EL (cell line): ENCODE data around the gene RHOBTB1.

Experiments
- DNase-seq: peaks from one replicate; pipeline ENCODE4 v3.0.0-alpha.2; 2016

Gene RHOBTB1

DNA sequence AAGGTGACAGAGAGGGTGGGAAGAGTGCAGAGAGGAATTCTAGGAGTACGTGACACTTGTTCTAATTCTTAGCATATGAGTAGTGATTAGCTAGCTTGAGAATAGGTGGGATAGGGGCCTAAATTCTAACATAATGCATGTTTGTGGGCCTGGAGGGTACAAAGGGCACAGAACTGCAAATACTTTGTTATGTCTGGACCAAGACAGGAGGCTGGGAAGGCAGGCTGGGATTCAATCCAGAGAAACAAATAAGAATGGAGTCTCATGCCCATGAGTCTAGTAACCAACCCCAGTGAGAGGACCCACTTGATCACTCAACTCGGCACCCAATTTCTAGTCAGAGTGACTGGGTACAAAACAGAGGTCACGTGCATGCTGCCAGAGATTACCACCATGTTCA is 40.9 kb downstream of the RHOBTB1 start:
- no peak for DNase-seq

DNA sequence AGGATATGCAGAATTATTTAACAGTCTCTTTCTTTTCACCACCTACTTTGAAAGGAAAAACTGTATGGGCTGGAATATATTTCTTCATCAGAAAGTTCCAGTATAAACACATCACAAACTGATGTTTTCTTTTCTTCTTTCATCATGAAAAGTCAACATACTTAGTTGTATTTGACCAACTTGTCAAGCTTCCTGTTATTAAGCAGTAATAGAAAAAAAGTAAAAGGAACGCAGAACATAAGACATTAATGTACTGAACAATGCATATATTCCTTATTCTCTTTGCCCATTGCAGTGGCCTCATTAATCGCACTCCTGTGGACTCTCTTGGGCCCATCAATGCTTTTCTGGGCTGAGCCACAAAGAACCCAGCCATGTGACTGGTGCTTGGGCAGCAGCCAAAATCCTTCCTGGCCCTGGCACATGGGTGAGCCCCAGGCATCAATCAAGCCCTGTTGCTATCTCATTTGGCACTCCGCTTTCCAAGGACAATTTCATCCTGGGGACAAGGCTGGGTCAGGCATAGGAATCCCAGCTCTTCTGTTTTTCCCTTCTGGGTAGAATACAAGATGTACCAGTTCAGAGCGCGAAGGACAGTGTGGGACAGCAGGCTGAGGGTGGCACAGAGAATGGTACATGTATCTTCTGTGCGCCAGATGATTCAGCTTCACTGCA is 42.3 kb downstream of the RHOBTB1 start:
- no peak for DNase-seq

DNA sequence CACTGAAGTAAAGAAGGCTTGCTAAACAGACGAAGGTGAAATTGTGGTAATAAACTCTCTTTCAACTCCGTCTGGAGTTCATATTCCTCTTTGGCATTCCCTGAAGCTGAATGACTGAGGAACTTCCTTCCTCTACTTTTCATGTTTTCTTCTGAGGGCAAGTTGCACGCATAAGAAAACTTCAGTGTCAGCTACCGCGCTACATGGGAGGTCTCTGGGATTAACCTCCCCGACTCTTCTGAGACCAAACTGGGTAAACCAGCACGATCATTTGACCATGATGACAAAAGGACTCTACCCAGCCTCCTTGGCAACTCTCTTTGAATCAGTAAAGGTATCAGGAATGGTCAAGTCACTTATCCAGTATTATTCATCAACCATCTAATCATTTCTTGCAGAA is 44.7 kb downstream of the RHOBTB1 start:
- no peak for DNase-seq

DNA sequence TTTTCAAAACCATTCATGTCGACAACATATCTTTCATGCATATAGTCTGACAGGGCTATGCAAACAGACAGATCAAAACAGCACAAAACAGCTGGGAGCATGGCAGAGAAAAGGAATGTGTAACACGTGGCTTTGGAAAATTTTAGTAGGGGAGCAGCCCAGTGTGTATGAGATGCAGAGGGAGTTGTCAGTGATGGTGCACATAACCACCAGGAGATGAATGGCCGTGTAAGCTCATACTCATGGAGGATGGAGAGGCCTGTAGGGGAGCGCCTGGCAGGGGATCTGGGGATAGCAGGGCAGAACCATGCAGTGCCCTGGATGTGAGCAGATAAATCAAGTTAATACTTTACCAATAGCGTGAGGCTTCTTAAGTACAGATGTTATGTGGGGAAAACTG is 45.7 kb downstream of the RHOBTB1 start:
- no peak for DNase-seq

DNA sequence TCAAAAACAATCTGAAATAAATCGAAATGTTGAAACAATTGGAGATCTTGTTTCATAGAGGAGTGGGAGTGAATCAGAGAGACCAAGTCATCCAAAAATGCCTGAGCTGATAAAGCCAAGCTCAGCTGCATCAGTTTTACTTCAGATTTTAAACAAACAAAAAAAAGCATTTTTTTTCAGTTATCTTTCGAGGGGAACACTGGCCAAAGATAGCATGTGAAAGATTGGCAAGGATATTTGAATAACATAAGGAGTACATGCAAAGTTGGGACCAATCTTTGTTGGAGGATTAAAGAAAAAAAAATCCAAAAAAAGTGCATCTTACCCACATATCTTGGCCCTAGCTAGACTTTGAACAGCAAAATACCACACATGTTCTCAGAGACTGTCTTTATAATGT is 47.2 kb downstream of the RHOBTB1 start:
- no peak for DNase-seq

DNA sequence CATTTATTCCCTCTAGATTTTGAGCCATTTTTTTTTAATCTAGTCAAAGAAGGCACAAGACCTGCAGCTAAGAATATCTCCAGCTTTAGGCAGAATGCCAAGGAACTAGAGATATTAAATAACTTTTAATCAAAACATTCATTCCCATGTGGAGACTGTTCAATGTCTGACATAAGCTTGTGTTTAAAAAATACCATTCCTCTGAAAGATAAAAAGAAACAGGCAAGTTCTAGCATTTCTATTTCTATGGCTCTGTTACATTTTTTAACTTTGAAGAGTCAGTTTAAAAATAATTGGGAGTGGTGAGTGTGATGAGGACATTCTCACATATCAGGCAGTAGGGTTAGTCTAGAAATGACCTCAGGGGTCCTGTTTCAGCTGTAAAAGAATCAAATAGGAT is 48.0 kb downstream of the RHOBTB1 start:
- no peak for DNase-seq

DNA sequence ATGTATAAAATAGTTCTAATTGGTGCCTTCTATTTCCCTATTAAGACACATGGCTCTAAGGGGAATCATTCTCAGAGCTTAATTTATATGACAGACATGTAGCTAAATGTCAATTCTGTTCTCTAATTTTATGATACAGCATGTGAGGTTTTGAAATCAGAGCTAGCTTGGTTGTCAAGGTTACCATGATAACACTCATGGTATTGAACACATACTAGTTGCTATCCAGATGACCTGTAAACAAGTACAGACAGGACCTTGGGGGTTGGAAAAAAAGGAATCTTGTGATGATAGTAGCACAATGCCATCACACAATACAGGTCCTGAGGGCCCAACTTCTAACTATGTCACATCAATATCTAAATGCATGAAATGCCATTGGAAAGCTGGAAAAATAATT is 49.2 kb downstream of the RHOBTB1 start:
- DNase-seq = no peak

DNA sequence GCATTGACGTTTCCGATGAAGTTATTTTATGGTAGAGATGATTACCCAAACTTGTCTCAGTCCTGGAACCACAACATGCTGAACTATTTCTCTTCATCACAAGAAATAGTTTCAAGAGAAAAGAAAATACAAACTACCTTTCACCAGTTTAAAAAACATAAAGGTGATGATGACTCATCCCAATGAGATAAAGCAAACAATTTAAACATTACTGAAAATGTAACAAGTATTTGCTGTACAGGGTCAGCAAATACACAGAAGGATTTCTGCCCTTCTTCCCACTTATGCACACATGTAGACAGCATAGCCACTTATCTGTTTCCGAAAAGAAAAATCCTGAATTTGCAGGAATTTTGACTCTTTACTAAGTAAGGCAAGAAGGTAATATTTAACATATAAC is 50.8 kb downstream of the RHOBTB1 start:
- DNase-seq = no peak

DNA sequence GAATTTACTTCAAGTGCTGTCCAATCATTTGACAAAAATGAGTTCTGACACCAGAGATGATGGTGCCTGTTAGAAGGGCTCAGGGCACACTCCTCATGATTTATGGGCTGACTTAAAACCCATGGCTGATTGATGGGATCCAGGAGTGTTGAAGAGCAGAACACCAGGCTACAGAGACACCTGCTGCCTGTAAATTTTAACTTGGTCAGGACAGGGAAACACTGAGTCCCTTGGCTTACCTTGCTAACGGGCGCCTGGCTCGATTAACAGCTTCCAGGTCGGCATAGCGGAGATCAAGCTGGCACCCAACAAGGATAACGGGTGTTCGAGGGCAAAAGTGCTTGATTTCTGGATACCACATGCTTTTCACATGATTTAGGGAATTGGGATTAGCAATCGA is 51.4 kb downstream of the RHOBTB1 start:
- DNase-seq = no peak

DNA sequence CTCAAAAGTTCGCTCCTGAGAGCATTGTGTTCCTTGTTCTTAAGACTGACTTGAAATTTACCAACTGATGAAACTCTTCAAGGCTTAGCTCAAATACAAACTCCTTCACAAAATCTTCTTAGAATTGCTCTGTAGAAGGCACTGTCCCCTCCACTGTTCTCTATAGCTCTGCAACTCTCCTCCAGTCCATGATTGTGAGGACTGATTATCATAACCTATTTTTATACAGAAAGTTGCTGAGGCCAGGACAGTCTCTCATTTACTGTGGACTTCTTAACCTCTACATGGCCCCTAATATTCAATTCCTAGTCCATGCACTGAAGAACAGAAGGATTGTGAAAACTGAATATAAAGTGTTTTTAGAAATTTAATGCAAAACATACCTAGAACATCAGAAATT is 53.2 kb downstream of the RHOBTB1 start:
- no peak for DNase-seq

DNA sequence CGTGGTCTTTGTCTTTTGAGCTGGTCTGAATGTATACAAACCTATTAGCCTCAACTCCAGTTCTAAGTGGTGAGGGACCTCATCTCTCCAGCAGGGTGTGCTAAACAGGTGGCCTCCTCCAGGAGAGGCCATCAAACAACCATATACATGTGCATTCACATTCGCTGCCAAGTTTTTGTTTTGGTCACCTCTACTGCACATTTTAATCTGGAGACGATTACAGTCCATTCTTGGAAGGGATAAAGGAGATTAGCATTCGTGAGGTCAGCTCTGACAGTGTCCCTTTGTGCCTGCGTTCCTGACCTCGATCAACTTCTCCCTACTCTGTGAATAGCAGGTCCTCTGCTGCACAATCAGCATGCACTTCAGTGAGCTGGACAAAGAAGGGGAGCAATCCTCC is 60.8 kb downstream of the RHOBTB1 start:
- peak; percentile 22 for DNase-seq

DNA sequence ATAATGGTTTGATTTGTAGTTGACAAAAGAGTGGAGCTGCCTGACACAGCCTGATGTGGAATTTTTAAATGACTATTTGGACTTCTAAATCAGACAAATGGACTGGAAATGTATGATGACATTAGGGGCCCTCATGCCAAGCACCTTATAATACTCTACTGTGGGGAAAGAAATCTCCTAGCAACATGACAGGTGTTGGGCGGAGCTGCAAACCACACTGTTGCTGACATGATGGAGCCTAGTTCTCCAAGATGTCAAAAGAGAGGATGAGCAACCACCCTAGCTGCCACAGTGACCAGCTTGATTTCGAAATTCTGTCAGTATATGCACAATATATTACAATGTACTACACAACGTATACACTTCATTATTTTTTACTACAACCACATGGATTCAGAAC is 65.8 kb downstream of the RHOBTB1 start:
- DNase-seq = no peak

DNA sequence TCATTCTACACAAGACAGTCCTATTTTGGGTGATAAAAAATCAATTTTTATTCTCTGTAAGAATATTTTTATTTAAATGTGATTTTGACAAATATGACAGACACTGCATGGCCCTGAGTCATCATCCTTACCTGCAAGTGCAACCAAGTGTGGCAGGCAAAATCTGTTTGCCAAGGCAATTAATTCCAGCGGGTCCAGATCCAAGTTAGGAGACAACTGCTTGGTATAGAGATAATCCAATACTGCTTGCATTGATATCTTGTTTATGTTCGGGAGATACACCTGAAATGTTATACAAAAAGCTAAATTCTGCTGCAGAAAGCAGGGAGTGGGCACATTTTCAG is 66.2 kb downstream of the RHOBTB1 start:
- no peak for DNase-seq

DNA sequence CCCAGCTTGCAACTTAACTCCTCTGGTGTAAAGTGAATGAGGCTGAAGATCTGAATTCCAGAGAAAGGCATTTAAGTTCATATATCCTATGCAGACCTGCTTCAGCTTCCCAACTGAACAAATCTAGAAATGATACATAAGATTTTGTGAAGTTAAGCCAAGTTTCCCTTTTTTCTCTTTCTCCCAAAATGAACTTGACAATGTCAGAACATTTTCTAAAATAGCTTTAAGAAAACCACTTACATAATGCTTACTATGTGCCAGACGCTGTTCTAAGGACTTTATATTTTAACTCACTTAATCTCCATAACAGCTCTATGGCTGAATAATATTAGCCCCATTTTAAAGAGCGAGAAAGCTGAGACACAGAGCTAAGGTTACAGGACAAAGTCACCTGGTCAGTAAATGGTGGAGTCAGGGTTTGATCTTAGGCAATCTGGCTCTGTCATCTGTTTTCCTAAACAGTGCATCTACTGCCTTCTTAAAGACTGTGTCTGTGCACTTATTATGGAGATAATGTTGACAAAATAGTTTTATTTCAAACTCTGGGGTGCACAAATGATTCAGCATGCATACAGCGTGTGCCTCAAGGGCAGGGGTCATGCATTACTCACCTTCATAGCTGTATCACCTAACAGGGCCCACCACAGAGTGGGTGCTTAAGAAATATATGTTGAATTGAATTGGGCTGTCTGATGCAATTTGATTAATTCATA is 66.8 kb downstream of the RHOBTB1 start:
- no peak for DNase-seq

DNA sequence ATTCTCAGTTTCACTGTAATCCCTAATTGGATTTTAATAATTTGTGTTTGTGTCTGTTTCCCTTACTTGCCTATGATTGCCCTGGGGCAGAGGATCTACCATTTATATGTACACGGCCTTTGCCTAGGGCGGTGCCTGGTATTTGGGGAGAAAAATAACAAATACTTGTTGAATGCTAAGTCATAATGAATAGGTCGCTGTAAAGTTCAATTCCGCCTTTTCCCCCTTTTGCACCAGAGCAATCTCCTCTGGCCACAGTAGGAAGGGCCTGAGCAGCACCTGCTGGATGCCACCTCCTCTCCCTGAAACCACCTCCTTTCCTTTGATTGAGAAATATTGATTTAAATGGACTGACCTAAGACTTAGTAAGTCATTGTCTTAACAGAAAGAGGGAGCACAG is 70.2 kb downstream of the RHOBTB1 start:
- no peak for DNase-seq

DNA sequence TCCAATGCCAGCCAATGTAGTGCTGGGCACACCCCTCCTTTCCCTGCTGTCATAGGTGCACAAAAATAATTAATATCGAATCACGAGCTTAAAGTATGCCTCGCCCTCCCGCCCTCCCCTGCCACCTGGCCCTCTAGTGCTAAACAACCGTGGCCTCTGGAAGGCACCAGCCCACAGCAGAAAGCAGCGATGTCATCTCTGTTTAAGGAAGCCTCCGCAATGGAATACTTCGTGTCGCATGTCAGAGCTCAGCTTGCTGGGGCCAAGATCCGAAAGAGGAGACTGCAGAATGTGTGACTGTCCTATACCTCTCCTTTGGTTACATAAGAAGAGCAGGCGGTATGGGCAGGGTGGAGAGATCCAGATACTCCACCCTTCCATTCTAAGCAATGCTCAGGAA is 71.5 kb downstream of the RHOBTB1 start:
- no peak for DNase-seq

DNA sequence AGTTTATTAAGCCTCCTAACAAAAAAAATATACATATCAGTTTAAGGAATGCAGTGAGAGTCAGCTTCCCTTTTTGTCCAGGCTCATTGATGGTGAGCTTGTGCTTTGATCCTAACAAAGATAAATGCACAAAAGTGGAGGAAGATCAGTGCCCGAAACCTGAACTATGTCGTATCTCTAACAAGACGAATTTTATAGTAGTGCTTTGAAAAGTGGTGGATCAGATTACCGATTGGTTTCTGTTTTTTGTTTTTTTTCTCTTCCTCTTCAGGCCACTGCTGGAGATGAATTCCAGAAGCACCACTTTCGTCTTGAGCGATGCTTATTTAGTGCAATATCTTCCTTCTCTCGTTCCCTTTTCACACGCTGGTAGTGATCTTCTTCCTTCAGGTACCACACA is 72.8 kb downstream of the RHOBTB1 start:
- DNase-seq = no peak

DNA sequence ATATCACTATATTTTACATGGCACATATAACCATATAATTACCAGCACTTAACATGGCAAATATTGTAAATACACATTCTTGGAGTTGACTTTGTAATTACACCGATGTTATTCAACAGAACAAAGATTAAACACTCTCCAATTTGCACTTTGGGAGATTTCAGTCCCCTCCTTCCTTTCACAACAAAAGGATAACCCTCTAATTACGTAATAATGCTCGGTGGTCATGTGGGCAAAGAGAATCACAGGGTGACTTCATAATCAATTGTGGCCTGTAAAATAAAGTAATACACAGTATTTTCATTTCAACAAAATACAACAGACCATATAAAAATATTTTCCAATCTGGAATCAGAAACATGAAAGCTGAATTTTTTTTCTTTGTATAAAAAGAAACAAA is 73.2 kb downstream of the RHOBTB1 start:
- DNase-seq = no peak

DNA sequence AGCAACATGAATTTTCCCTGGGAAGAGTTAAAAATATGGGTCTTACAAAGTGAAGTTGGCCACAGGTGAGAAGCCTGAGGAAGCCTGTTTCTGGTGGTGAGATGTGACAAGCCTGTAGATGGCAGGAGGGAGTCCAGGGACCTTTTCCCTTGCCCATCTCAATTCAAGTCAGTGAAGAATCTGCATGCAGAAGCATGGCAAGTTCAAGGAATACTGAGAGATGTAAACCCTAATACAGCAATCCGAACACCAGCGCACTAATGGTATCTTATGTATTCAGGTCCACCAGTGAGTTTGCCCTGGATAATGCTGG is 73.6 kb downstream of the RHOBTB1 start:
- no peak for DNase-seq

DNA sequence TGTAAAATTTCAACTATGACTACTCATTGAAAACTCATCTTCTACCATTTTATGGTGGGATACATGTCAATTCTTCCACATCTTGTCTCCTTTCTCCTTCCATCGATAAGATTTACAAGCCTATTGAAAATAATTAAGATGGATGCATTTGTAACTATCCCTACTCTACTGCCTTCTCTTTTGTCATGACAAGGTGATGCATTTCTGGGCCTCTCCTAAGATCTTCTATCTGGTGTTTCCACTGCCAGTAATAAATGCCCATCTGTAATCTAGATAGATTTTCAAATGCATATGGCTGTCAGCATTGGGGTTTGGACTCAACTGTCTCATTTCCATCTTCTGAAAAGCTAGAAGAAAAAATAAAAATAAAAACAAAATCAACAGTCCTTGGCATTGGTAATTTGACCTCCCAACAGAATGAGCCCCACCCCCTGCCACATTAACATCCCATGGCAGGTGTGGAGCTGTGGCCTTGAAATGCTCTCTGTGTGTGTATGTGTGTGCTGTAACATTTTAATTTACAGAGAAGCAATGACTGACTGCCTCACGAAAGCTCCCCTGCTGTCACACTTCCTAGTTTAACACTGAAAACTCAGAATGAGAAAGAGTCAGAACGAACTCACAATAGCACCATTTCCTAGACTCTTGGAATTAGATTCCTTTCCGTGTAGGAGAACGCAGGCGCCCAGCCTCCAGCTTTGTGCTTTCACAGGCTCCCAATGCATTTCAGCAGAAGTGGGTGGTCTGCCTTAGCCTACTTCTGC is 74.2 kb downstream of the RHOBTB1 start:
- no peak for DNase-seq

DNA sequence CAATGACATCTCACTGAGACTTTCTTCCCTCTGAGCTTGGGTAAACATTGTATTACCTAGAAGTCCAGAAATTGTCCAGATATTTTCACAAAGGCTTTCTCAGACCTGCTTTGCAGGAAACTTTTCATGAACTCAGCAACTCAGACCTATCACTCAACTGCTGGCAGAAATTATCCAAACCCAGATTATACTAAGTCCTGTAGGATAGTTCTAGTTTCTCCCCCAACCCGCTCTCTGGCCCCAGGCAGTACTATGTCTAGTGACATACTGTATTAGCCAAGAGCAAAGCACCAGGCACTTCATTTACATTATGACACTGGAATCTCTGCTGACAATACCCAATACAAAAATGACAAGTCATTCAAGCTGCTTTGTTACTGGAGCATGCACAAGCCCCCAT is 75.0 kb downstream of the RHOBTB1 start:
- no peak for DNase-seq

DNA sequence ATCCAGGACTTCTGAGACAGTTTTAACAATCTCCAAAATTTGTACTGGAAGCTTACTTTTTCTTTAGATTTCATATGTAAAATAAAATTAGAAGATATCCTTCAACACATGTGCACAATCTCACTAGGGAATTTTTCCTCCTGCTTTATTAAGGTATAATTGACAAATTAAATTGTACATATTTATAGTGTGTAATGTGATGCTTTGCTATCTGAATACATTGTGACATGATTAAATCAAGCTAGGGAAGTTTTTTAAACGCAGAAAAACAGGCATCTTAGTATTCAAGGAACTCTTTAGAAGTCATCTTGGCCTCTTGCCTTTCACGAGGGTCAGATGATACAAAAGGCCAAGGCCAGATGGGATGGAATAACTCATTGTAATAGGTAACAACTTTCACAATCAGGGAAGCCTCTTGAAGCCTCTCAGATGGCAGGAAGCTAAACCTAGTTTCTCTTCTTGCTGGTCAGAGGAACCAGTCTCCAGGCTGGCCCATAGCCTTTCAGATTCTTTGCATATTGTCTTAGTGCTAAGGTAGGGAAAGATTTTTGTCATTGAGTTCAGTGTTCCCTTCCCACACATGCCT is 78.7 kb downstream of the RHOBTB1 start:
- DNase-seq = no peak

DNA sequence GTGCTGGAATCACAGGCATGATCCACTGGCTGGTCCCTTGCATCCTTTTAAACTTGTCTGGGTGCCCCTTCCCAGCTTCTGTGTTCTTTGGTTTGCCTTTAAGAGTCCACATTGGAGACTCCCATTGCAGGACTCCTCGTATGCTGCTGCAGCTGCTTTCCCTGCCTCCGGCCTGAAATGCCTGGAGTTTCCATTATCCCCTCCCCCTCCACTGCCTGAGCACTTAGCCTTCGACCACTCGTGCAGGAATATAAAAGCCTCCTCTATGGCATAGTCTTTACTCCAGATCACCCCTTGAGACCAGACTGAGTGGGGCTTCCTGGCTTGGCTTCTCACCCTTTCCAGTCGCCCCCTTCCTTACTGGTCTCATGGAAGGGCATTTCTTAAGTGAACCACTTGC is 80.2 kb downstream of the RHOBTB1 start:
- no peak for DNase-seq

DNA sequence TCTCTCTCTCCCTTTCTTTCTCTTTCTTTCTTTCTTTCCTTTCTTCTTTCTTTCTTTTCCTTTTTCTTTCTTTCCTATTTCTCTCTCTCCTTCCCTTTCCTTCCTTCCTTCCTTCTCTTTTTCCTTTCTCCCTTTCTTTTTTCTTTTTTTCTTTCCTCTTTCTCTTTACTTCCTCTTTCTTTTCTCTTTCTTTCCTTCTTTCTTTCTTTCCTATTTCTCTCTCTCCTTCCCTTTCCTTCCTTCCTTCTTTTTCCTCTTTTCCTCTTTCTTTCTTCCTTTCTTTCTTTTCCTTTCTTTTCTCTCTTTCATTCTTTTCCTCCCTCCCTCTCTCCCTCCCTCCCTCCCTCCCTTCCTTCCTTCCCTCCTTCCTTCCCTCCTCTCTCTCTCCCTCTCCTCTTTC is 81.5 kb downstream of the RHOBTB1 start:
- DNase-seq = no peak
